HG02870 (cell line): ENCODE measurements around the gene AP3D1.

ENCODE experiments used
- ATAC-seq: cut with Tn5 transposase; IDR thresholded peaks from one replicate; pipeline ENCODE4 v1.9.1; 2021; ENCODE audit warnings: mild to moderate bottlenecking, moderate library complexity; ENCODE audit not compliant: unreplicated experiment

The AP3D1 gene

GRCh38 chr19:2184422-2184975 is 33.1 kb upstream of the AP3D1 start:
- ATAC-seq: no peak

- ATAC-seq: no peak
Measured at GRCh38 chr19:2181633-2181997, 30.2 kb upstream of the AP3D1 start.

DNA sequence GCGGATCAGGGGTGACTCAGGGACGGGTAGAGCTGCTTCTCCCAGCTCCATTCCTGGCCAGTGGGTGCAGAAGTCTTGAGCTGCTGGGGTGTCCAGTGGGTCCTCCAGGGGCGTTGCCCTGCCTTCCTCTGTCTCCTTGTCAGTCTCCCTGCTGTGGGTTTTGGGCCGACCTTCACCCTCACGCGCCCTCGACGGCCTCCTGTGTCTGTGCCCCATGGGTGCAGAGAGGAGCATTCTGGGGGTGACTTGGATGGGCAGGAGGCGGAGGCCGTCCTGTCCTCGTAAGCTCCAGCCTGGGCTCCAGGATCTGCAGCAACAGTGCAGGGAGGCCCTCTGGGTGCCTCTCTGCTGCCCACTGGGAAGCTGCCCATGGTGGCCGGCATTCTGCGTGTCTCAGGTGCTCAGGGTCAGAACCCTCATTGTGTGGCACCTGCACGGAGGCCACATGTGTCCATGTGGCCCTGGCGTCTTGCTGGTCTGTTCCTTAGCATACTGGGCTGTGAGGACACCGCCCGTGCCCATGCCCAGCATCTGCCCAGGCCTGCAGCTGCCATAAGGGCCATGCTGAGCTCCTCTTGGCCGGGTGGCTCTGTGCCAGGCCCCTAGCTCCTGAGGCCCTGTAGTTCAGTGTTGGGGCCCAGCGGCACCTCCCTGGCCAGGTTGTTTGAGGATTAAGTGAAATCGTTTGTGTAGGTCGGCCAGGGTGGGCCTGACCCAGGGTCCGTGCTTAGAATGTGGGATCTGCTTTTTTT is 29.7 kb upstream of the AP3D1 start:
- ATAC-seq: no peak

- ATAC-seq: no peak
Measured at GRCh38 chr19:2180114-2180513, 28.7 kb upstream of the AP3D1 start.

DNA sequence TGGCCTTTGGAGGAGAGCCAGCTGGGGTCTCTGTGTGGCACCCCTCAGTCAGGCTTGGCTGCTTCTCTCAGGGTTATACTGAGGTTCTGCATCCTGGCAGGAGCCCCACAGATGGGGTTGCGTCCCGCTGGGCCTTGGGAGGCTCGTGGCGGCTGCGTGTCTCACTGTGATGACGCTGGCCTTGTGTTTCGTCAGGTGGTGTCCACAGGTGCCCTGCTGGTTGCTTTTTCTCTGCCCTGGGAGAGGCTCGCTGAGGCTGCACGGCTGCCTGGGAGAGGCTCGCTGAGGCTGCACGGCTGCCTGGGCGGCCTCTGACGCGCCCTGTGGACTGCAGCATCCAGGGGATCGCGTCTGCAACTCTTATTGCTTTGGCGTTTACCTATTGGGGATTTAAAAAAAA is 27.7 kb upstream of the AP3D1 start:
- ATAC-seq: no peak

GRCh38 chr19:2176337-2176994 is 25.1 kb upstream of the AP3D1 start:
- no peak for ATAC-seq

GRCh38 chr19:2175742-2176141 is 24.4 kb upstream of the AP3D1 start:
- no peak for ATAC-seq

DNA sequence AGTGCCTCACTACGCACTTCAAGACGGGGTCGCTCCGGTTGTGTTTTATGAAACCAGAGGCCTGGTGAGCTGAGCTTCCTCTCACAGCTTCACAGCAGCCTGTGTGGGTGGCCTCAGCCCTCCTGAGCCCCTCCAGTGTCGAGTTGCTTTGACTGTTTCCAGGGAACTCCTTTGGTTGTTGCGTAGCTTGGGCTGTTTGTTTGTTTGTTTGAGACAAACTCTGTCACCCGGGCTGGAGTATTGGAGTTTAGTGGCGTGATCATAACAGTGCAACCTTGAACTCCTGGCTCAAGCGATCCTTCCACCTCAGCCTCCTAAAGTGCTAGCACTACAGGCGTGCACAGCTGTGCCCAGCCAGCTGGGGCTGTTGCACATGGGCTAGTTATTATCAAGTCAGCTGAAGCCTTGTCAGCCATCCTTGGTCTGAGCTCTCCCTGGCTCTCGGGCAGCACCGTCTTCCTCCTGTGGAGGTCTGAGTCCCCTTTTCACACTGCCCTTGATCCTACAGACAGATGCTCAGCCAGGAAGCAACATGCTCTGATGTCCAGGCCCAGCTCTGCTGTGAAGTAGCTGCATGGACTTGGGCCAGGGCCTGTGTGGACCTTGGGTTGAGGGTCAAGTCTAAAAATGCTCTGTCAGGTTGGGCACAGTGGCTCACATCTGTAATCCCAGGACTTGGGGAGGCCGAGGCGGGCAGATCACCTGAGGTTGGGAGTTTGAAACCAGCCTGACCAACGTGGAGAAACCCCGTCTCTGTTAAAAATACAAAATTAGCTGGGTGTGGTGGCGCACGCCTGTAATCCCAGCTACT is 22.6 kb upstream of the AP3D1 start:
- ATAC-seq: no peak

DNA sequence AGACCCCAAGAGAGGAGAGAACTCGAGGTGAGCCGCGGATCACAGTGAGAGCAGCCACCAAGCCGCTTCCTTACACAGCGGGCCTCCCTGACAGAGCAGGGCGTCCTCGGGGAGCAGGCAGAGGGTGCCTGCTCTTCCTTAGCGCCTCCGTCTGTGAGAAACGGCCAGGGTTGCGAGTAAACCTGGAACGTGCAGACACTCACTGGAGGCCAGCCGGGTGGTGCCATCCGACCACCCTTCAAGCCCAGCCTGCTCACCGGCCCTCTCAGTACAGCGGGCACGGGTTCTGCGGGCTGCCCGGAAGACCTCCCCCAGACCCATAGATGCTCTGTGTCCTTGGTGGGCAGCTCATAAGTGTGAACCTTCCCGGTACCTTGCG is 22.0 kb upstream of the AP3D1 start:
- ATAC-seq: no peak

GRCh38 chr19:2171349-2172145 is 20.2 kb upstream of the AP3D1 start:
- no peak for ATAC-seq

- no peak for ATAC-seq
Measured at GRCh38 chr19:2170987-2171348, 19.6 kb upstream of the AP3D1 start.

DNA sequence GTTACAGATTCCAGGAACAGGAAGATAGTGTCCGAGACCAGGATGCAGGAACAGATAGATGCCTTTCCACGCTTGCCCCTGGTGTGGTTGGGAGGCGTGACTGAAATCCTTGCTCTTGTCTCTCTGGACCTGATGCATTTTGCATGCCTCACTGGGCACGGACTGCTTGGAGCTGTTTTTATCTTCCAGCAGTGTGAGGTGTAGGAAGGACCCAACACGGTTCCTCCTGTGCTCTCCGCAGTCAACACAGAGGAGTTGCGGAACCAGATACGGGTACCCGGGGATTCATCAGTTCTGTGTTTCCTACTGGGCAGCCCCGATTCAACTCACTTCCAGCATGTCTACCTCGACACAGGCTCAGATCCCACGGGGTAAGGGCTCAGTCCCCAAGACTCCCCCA is 18.9 kb upstream of the AP3D1 start:
- ATAC-seq: no peak

GRCh38 chr19:2168619-2169424 is 17.5 kb upstream of the AP3D1 start:
- peak; percentile 42 for ATAC-seq

DNA sequence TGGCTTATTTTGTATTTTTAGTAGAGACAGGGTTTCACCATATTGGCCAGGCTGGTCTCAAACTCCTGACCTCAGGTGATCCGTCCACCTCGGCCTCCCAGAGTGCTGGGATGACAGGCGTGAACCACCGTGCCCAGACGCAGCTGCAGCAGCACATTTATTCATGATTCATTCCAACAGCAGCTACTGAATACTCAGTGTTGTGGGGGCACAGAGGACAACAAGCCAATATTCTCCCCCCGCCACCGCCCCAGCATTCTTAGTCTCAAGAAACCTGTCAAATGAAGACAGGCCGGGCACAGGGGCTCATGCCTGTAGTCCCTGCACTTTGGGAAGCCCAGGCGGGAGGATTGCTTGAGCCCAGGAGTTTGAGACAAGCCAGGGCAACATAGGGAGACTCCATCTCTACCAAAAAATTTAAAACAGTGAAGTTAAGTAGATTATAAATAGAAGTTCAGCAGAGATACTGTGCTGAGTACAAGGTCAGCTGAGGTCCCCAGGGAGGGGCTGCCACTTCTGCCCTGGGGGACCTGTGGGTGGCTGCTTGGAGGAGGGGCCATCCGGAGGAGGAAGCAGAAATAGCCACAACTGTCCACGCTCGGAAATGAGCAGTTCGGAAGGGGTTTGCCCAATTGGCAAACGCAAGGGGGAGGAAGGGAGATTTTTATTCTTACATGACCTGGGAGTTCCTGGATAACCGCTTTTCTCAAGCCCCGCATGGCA is 16.7 kb upstream of the AP3D1 start:
- ATAC-seq: no peak

- no peak for ATAC-seq
Measured at GRCh38 chr19:2166741-2167738, 15.7 kb upstream of the AP3D1 start.

GRCh38 chr19:2164020-2164998 is 12.9 kb upstream of the AP3D1 start:
- ATAC-seq: no peak

DNA sequence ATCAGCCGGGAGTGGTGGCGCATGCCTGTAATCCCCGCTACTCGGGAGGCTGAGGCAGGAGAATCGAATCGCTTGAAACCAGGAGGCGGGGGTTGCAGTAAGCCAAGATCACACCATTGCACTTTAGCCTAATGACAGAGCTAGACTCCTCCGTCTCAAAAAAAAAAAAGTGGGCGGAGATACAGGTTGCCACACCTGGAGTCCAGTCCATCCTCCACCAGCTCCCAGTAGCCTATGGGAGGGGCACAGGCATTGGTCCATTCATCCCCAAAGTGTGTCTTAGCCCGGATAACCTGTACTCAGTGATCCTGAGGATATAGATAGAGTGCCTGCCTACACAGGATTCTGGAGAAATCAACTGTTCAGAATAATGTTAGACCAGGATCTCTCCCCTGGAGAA is 9.0 kb upstream of the AP3D1 start:
- no peak for ATAC-seq
